RKO (cell line): ENCODE measurements around the gene UMPS.
"Not testable (repeated sequence)": the region's sequence is repeated elsewhere in the genome, so short reads cannot be mapped to it uniquely, and the experiment has no call there.

Experiments used
- DNase-seq: peaks from one replicate; pipeline ENCODE4 v3.0.0-alpha.2; 2016; ENCODE audit warnings: low spot score

The UMPS gene

DNA sequence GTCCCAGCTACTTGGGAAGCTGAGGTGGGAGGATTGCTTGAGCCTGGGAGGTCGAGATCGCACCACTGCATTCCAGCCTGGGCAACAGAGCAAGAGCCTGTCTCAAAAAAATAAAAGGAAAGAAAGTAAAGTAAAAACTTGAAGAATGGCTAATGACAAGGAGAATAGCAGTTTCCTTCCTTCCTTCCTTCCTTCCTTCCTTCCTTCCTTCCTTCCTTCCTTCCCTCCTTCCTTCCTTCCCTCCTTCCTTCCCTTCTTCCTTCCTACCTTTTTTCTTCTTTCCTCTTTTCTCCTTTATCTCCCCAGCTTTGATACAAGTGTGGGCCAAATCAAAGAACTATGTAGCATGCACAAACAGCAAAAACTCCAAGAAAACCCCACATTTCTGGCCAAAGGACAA lies 23.0 kb upstream of the UMPS start:
- DNase-seq: not testable (repeated sequence)

DNA sequence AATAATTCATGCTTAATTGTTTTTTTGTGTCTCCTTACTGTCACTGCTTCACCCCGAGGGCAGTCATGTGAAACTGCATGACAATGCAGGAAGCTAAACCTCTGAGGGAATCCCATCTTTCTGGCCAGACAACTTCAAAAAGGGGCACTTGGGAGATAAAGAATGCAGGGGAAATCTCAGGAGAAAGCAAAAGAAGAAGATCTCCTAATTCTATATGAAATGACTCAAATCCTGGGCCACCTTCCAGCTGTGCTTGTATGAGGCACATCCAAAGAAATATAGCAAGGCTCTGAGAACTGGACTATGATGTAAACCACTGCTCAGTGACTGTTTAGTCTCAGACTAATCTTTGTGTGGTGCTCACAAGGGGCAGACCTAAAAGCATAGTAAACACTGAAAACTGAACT lies 22.6 kb upstream of the UMPS start:
- DNase-seq: peak; percentile 9

DNA sequence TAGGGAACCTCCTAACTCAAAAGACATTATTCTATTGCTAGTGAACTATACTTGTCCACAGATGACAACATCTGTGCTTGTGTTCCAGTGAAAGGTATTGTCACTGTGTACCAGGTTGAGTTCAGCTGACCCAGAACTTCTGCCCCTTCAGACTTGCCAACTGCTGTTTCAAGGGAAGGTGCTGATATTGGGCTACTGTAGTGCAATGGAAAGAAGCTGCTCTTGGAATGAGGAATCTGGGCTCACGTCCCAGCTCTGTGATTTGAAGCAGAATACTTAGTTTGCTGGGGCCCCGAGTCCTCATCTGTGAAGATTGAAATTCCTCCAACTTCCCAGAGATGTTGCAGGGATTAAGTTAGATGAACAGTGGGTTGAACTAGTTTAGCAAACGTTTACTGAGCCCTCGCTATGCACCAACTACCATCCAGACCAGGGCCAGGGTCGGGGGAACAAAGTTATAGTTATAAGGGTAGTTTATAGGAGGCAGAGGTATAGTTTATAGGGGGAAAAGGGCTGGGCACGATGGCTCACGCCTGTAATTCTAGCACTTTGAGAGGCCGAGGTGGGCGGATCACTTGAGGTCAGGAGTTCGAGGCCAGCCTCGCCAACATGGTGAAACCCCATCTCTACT lies 15.9 kb upstream of the UMPS start:
- no peak for DNase-seq

DNA sequence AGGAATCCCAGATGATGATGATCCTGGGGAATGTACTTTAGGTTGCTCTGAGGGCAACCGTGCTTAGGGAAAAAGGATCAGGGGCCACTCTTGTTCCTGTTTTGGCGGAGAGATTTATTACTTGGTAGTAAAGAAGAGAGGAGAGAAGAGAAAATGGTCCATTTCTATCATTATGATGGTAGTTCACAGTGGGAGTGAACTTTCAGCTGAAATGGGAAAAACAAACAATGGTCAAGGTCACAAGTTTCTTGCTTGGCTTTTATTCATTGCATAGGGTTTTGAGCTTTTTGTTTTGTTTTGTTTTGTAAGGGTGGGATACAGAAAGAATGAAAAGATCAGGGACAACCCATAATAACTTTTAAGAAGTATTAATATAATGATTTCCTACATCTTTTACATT lies 7.7 kb upstream of the UMPS start:
- DNase-seq: no peak

DNA sequence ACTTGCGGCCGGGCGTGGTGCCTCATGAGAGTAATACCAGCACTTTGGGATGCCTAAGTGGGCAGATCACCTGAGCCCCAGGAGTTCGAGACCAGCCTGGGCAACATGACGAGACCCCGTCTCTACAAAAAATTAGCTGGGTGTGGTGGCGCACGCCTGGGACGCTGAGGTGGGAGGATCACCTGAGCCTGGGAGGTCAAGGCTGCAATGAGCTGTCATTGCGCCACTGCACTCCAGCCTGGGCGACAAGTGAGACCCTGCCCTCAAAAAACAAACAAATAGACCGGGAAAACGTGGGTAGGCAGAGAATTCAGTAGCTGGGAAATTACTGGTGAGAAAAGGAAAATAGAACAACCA lies 667 bp downstream of the UMPS start:
- no peak for DNase-seq

DNA sequence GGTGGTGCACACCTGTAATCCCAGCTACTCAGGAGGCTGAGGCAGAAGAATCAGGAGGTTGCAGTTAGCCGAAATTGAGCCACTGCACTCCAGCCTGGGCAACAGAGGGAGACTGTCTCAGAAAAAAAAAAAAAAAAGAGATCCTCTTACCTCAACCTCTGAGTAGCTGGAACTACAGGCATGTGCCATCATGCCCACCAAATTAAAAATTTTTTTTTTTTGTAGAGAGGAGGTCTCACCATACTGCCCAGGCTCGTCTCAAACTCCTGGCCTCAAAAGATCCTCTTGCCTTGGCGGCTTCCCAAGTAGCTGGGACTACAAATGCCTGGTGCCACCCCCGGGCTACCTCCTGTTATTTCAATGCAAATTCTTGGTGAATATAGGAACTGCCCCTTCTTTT lies 1.5 kb downstream of the UMPS start:
- peak; percentile 11 for DNase-seq

DNA sequence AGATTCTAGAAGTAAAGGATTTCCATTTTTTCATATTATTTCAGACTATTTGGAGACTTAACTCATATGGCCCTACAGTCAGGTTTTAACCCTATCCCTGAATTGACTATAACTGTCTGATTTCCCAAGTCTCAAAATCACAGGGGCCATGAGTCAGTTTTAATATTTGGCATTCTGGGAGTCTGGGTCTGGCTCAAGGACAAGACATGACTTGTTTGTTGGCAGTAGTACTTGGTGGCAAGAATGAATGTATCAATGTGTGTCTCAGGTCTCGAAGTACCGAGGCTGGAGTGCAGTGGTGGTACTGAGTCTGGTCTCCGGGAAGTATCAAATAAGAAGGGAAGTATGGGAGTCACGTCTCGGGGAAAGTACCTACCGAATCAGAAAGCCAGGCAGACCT lies 10.8 kb downstream of the UMPS start:
- DNase-seq: no peak

DNA sequence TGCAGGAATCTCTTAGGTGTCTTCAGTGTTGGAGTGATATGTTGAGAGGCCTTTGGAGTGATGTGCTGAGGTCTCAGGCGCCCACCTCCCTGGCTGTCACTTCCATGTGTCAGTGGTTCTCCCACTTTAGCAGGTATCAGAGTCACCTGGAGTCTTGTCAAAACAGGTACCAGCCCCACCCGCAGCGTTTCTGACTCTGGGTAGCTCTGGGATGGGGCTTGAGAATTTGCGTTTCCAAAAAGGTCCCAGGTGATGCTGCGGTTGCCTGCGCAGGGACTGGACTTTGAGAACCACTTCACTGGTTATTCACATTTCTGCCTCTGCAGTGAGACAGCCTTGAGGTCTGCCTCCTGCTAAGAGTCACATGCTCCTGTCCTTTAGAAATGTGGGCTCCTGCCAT lies 15.5 kb downstream of the UMPS start:
- DNase-seq: no peak

DNA sequence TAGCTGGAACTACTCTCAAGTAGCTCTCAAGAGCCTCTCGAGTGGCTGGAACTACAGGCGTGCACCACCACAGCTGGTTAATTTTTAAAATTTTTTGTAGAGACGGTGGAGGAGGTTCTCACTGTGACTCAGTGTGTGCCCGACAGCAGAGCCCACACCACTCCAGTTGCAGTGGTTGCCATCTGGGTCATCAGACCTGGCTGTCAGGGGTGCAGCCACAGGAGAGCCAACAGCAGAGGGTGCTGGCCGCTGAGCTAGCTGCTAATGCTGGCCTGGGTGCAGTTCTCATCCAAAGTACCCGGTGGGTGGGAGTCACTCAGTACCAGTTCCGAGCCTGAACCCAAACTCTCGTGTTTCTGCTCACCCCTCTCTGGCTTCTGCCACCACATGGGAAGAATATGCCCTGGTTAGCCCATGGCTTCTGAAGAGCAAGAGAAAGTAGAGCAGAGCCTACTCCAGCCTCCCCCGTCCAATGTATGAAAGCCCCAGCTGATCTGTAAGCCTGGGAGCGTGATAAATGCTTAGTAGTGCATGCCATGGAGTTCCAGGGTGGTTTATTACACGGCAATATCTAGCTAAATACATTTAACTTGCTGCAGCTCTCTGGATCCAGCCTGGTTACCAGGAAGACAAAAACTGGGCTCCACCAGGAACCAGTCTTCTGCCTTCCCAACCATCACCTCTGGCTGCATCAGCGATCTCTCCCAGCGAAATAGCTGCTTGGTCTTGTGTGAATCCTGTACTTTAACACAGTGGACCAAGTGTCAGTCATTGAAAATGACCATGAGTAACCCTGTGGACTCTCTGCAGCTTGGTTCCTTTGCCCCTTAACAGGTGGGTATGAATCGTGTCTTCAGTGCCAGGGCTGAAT lies 17.1 kb downstream of the UMPS start:
- no peak for DNase-seq

DNA sequence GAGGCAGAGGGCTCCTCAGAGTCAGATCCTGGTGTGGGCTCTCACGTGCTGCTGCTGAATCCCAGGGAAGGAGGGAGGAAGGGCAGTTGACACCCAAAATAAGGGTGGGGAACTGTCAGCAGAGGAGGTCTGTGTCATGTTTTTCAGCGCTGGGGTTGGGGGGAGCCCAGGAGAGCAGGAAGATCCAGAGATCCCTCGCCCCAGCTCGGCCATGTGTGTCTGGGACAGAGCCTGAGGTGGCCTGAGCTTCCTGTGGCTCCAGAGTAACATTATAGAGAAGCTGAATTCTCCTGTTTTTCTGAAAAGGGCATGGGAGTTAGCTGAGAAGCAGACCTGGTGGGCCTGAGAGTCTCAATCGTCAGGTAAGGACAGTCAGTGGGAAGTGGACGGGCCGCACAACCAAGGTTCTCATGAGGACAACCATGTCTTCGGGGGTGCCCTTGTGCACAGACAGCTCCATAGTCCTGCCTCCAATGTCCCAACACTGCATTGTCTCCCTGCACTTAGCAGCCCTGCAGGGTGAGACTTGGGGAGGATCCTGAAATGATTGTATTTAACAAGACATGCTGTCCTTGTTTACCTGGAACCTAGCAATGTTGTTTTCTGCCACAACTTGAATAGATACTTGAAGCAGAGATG lies 18.4 kb downstream of the UMPS start:
- DNase-seq: no peak

DNA sequence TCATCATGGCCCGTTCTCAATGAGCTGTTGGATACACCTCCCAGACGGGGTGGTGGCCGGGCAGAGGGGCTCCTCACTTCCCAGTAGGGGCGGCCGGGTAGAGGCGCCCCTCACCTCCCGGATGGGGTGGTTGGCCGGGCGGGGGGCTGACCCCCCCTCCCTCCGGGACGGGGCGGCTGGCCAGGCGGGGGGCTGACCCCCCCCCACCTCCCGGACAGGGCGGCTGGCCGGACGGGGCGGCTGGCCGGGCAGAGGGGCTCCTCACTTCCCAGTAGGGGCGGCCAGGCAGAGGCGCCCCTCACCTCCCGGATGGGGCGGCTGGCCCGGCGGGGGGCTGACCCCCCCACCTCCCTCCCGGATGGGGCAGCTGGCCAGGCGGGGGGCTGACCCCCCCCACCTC lies 19.6 kb downstream of the UMPS start:
- not testable (repeated sequence) for DNase-seq

DNA sequence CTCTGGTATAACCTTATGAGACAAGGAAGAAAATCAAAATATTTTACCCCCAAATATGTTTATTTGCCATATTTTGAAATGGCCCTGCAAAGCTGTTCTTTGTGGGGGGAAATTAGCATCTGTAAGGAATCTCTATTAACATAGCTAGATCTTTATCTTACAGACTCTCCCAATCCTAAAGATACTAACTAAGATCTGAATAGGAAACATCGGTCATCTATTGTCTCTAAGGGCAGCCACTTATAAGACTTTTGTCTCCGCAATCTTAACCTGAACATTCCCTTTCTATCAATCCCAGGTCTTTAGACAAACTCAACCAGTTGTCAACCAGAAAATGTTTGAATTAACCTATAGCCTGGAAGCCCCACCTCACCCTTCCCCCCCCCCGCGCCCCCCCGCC lies 21.2 kb downstream of the UMPS start:
- DNase-seq: no peak

DNA sequence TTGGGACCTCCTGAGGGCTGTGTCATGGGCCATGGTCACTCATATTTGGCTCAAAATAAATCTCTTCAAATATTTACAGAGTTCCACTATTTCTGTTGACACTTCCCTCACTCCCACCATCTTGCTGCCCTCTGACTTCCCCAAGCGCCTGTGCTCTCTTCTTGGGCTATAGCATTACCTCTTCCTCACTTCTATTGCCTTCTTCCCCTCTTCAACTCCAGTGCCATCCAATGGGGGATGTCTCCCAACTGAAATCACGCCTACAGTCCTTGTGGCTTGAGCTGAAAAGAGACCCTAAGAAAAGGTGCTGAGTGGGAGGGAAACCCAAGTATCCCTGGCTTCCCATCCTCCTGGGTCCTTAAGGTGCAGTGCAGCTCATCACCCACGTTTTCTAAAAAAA lies 21.8 kb downstream of the UMPS start:
- DNase-seq: no peak

DNA sequence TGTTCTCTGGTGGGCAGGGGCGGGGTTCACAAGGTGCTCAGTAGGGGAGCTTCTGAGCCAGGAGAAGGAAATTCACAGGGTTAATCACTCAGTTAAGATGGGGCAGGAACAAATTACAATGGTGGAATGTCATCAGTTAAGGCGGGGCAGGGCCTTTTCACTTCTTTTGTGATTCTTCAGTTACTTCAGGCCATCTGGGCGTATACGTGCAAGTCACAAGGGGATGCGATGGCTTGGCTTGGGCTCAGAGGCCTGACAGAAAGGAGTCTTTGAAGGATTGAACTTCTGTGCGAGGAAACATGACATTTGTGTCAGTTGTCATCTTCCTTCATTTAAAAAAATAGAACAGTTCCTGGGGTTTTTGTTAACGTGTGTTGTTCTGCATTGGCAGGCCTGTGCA lies 27.7 kb downstream of the UMPS start:
- DNase-seq: not testable (repeated sequence)

DNA sequence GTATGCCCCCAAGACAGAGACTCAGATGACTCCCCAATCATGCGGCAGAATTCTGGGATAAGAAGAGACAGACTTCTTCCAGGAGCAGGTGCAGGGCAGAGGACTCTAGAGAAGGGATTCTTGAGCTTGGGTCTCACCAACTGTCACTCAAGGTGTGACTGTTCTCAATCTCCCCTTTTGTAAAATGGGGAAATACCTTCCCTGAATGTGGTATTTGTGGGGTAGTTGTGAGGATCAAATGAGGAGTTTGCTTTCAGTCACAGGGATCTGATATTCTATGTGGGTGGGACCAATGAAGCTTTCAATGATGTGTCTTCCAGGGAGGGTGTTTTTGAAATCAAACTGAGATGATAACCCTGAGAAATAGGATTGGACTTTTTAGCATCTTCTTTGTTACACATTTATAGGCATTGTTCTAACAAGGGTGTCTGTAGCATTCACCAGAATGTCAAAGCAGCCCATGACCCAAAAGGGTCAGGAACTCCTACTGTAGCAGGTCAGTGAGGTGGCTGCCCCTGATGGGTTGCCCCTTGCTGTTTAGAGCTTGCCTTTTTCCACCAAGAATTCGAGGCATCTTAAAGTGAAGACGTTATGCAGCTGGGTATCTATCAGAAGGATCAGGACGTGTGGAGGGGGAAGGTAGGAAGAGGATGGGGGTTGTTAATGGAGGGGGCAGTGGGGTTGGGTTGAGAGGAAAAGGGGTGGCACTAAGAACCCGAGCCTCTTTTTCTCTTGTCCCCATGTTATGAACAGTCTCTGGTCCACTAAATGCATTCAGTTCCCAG lies 28.8 kb downstream of the UMPS start:
- DNase-seq: no peak

DNA sequence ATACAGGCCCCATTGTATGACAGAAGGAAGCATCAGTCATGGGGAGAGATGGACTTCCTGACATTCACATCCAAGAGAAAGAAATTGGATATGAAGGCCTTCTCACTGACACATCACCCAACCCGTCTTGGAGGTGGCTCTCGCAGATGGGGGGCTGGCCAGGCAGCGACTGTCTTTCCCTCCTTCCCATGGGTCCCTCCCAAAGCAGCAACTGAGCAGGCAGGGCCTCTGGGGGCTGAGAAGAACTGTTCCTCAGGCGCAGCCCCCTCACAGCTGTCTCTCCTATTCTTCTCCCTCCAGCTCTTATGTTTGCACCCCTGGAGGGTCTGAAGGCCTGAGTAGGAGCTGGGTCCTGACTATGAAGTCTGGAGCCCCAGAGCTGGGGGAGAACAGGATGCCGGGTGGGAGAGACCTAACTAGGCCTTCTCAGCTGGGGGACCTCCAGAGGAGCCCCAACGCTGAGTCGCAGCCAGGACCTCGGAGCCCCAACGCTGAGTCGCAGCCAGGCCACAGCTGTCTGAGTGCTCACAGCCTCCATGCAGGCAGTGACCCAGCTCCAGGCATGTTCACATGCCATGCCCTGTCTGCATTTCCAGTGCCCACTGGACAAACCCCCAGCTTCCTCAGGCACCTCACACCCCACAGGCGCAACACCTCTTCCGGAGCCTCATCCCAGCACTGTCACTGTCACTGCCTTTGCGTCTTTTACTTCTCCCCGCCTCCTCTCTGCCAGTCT lies 29.6 kb downstream of the UMPS start:
- DNase-seq: no peak

DNA sequence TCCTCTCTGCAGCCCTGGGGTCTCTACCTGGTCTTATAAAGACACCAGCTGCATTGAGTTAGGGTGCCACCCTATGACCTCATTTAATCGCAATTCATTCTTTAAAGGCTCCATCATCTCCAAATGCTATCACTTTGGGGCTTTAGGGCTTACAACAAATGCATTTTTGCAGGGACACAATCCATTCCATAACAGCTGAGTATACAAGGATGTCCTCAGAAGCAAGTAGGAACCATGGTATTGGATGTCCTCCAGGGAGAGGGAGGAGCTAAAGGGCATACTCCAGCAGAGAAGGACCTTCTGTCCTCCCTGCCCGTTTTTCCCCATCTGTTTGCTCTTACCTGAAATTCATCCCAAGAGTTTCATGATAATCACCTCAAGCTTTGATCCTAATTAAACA lies 30.3 kb downstream of the UMPS start:
- DNase-seq: no peak

DNA sequence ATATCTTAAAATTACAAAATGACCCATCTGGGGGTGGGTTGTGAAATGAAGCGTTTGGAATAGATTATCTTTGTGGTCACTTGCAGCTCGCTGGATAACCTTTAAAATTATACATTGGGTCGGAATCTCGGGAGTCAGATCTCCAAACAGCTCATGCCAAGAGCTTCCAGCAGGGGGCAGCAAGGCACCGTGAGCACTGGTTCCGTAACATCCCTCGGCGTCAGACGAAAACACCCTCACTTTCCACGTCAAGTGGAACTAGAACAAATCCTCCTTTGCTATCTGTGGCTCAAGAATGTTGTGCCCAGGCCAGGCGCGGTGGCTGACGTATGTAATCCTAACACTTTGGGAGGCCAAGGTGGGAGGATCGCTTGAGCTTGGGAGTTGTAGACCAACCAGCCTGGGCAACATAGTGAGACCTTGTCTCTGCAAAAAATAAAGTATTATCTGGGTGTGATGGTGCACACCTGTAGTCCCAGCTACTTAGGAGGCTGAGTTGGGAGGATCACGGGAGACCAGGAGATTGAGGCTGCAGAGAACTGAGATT lies 31.1 kb downstream of the UMPS start:
- DNase-seq: peak; percentile 72

DNA sequence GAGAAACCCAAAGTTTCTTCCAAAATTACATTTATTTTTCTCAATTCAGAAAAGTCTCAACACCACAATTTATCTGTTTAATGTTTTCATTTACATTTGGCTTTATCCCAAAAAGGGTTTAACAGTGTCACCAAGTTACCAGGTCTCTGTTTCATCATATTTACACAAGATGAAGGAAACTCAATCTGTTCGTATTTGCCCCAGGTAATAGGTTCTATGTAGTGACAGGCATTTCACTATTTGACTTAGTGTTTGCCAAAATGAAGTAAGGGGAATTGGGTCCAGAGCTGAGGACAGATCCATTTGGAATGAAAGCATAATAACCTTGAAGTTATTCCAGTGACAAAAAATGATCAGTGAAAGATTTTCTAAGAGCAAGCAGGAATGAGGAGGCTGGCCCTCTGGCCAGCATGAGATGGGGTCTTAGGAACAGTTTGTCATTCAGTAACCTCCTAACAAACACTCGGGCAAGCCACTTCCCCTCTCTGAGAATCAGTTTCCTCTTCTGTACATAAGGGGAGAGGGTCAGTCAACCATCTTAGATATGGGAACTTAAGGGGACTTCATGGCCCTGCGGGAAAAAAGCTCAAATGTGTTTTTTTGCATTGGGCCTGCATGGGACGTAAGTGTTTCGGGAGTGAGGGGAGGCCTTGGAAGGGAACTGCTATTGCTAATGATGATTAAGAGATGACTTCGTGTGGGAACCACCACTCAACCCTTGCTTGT lies 31.8 kb downstream of the UMPS start:
- no peak for DNase-seq

DNA sequence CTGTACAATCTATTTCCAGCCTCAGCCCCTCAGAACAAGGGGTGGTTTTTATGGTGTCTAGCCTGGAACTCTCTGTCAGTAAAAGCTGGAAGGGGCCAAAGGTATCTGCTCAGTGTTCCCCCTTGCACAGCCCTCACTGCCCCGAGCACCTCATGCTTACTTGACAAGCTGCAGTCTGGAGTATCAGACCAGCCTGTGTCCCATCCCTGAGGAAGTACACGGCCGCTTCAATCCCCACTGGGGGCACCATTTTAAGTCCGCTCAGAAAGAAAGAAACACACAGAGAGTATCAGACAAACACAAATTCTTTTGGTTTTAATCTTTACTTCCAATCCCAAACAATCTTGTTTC lies 32.4 kb downstream of the UMPS start:
- DNase-seq: no peak

DNA sequence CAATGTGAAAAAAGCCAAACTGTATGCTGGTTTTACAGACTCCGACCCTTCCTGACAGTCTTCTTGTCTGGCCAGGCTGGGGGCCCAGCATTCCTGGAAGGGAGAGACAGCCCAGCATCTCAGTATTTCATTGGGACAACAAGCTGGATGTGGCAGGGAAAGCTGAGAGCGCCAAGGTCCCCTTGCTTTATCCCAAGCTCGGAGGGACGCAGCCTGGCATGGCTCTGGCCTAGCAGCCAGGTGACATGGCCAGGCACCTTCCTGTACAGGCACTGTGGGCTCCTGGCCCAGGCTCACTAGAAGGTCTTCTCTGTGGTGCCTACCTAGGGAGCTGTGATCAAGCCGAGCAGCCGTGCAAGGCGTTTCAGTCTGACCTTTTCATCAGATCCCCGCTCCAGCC lies 33.0 kb downstream of the UMPS start:
- no peak for DNase-seq
